ENCODE results near the gene RANBP1.

The RANBP1 gene

DNA sequence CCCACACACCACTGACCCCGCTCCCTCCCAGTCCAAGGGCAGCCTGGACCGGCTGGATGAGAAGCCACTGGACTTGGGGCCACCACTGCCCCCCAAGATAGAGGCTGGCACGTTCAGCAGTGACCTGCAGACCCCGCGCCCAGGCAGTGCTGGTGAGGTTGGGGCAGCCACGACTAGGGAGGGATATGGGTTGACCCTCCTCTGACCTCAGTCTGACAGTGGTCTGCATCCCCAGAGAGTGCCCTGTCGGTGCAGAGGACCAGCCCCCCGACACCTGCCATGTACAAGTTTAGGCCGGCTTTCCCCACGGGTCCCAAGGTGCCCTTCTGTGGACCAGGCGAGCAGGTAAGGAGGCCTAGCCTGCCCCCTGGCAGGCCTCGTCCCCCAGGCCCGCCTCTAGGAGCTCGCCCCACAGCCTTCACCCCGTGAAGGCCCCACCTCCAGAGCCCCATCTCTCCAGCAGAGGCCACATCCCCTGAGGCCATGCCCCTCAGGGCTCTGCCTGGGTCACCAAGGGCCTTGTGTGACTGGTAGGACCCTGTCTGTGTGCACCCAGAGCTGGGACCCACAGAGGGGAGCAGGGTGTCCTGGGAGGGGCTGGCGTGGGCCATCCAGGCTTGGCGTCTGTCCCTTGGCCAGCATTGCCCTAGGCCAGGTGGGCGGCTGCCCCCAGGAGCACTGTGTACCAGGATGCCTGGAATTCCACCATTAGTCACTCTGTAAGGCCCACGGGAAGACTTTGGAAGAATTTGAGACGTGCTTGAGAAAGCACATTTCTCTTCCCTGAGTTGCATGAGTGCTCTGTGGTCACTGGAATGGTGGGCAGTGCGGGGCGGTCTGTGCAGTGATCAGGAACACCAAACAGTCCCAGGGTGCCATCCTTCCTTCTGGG lies 25.5 kb downstream of the RANBP1 start:
- TF ChIP-seq TAF1 (IDR thresholded peaks at IDR 0.05; ENCODE audit: low read depth) = no peak
- TF ChIP-seq, protein P1, sequence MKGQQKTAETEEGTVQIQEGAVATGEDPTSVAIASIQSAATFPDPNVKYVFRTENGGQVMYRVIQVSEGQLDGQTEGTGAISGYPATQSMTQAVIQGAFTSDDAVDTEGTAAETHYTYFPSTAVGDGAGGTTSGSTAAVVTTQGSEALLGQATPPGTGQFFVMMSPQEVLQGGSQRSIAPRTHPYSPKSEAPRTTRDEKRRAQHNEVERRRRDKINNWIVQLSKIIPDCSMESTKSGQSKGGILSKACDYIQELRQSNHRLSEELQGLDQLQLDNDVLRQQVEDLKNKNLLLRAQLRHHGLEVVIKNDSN (IDR thresholded peaks at IDR 0.05) = no peak
- no peak for TF ChIP-seq FOXM1 (IDR thresholded peaks at IDR 0.05; ENCODE audit: borderline replicate concordance, low read depth)
- peak; percentile 40; the same call in 1 of the 2 replicates for TF ChIP-seq TEAD4 (IDR thresholded peaks at IDR 0.05)
- TF ChIP-seq EP300 (IDR thresholded peaks at IDR 0.05; ENCODE audit: borderline replicate concordance) = no peak
- TF ChIP-seq RAD21 (IDR thresholded peaks at IDR 0.05; ENCODE audit: low read depth) = no peak
- TF ChIP-seq TCF12 (IDR thresholded peaks at IDR 0.05; ENCODE audit: low read depth) = no peak

DNA sequence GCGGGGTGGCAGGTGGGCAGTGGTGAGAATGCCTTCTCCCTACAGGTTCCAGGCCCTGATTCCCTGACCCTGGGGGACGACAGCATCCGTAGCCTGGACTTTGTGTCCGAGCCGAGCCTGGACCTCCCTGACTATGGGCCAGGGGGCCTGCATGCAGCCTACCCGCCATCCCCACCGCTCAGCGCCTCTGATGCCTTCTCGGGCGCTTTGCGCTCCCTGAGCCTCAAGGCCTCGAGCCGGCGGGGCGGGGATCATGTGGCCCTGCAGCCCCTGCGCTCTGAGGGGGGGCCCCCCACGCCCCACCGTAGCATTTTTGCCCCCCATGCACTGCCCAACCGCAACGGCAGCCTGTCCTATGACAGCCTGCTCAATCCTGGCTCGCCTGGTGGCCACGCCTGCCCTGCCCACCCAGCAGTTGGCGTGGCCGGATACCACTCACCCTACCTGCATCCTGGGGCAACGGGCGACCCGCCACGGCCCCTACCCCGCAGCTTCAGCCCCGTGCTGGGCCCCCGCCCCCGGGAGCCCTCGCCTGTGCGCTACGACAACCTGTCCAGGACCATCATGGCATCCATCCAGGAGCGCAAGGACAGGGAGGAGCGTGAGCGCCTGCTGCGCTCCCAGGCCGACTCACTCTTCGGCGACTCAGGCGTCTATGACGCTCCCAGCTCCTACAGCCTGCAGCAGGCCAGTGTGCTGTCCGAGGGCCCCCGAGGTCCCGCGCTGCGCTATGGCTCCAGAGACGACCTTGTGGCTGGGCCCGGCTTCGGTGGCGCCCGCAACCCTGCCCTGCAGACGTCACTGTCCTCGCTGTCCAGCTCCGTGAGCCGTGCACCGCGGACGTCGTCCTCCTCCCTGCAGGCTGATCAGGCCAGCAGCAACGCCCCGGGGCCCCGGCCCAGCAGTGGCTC lies 27.1 kb downstream of the RANBP1 start:
- TF ChIP-seq ZBTB7A (IDR thresholded peaks at IDR 0.05; ENCODE audit: low read depth) = no peak

DNA sequence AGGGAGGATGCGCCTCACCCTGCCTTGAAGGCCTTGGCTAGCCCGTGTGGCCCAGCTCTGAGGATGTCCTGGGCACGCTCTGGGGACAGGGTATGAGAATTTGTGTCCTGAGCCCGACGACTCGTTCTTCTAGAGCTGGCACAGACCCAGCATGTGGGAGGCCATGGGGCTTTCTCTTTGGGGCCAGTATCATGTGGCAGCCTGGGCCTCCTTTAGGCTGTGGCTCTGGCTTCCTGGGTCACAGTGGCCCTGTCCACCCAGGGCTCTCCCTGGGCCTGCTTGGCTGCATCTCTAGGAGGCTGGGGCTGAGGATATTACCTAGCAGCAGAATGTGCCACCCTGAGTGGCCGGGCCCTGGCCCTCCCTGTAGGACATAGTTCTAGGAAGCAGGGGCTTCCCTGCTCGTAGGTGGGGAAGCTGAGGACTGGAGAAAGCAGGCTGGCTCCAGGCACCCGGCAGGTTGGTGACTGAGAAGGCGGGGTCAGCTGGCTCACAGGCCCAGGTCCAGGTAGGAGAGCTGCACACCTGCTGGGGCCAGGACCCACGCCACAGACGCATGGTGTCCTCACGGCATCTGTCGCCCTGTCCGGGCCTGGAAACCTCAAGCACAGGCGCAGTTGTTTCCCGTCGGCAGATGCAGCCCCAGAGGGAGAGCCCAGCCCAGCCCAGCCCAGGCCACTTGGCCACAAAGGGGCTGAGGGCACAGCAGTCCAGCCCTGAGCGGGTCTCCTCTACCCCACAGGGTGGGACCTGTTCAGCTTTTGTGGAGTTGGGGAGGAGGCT lies 28.2 kb downstream of the RANBP1 start:
- TF ChIP-seq, protein P1 (IDR thresholded peaks at IDR 0.05) = no peak

DNA sequence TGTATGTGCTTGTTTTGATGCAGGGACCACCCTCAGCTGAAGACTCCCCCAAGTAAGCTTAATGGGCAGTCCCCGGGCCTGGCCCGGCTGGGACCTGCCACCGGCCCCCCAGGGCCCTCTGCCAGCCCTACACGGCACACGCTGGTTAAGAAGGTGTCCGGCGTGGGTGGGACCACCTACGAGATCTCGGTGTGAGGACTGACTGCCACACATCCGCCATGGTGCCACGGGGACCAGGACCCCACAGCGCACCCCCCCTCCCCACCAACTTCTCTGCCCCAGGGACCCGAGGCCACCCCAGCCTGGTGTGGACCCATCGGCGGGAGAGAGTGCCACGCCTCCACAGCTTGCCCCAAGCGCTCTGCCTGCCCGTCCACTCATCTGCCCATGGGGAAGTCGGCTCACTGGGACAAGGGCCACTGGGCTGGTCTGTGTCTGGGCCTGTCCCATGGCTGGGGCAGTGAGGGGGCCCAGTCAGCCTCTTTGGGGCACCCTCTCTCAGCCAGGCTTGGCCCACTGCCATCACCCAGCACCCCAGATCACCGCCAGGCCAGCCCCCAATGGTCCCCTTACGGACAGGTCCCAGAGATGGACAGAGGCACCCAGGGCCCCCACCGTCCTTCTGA lies 29.4 kb downstream of the RANBP1 start:
- no peak for TF ChIP-seq ZBTB7A (IDR thresholded peaks at IDR 0.05; ENCODE audit: low read depth)
- TF ChIP-seq, protein P2, sequence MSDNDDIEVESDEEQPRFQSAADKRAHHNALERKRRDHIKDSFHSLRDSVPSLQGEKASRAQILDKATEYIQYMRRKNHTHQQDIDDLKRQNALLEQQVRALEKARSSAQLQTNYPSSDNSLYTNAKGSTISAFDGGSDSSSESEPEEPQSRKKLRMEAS (IDR thresholded peaks at IDR 0.05) = no peak
- no peak for TF ChIP-seq TAF1 (IDR thresholded peaks at IDR 0.05; ENCODE audit: low read depth)
- no peak for TF ChIP-seq YY1 (IDR thresholded peaks at IDR 0.05; ENCODE audit: low read depth)
- no peak for TF ChIP-seq TCF12 (IDR thresholded peaks at IDR 0.05; ENCODE audit: low read depth)
- TF ChIP-seq CREB1 (IDR thresholded peaks at IDR 0.05; ENCODE audit: low read depth) = no peak
- TF ChIP-seq, protein P3, sequence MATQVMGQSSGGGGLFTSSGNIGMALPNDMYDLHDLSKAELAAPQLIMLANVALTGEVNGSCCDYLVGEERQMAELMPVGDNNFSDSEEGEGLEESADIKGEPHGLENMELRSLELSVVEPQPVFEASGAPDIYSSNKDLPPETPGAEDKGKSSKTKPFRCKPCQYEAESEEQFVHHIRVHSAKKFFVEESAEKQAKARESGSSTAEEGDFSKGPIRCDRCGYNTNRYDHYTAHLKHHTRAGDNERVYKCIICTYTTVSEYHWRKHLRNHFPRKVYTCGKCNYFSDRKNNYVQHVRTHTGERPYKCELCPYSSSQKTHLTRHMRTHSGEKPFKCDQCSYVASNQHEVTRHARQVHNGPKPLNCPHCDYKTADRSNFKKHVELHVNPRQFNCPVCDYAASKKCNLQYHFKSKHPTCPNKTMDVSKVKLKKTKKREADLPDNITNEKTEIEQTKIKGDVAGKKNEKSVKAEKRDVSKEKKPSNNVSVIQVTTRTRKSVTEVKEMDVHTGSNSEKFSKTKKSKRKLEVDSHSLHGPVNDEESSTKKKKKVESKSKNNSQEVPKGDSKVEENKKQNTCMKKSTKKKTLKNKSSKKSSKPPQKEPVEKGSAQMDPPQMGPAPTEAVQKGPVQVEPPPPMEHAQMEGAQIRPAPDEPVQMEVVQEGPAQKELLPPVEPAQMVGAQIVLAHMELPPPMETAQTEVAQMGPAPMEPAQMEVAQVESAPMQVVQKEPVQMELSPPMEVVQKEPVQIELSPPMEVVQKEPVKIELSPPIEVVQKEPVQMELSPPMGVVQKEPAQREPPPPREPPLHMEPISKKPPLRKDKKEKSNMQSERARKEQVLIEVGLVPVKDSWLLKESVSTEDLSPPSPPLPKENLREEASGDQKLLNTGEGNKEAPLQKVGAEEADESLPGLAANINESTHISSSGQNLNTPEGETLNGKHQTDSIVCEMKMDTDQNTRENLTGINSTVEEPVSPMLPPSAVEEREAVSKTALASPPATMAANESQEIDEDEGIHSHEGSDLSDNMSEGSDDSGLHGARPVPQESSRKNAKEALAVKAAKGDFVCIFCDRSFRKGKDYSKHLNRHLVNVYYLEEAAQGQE (IDR thresholded peaks at IDR 0.05; ENCODE audit: low read depth) = no peak
- no peak for TF ChIP-seq EP300 (IDR thresholded peaks at IDR 0.05; ENCODE audit: borderline replicate concordance)
- TF ChIP-seq, protein P1 (IDR thresholded peaks at IDR 0.05) = no peak
- no peak for TF ChIP-seq EGR1 (IDR thresholded peaks at IDR 0.05)
- TF ChIP-seq FOXM1 (IDR thresholded peaks at IDR 0.05; ENCODE audit: borderline replicate concordance, low read depth) = no peak
- TF ChIP-seq CEBPB (IDR thresholded peaks at IDR 0.05) = no peak
- TF ChIP-seq NFIC (IDR thresholded peaks at IDR 0.05) = no peak
- TF ChIP-seq RAD21 (IDR thresholded peaks at IDR 0.05; ENCODE audit: low read depth) = no peak
- TF ChIP-seq TEAD4 (IDR thresholded peaks at IDR 0.05) = no peak

DNA sequence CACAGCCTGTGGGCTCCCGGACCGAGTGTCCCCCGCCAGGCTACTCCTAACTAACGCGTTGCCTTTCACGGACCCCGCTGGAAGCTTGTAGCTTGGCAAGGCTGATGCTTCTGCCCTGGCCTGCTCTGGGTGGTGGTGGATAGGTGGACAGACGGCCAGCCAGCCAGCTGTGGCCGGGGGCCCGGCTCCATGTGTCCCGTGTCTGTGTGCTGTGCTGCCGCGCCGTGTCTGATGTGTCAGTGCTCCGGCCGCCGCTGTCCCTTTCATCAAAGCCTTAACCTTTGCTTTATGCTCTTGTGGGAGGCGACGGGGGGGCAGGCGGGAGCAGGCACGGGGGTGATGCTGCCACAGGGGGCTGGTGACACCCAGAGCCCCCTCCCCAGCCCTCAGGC lies 29.9 kb downstream of the RANBP1 start:
- TF ChIP-seq EP300 (IDR thresholded peaks at IDR 0.05; ENCODE audit: borderline replicate concordance) (no peak), TCF12 (IDR thresholded peaks at IDR 0.05; ENCODE audit: low read depth) (no peak), EGR1 (IDR thresholded peaks at IDR 0.05) (no peak), CREB1 (IDR thresholded peaks at IDR 0.05; ENCODE audit: low read depth) (no peak), YY1 (IDR thresholded peaks at IDR 0.05; ENCODE audit: low read depth) (no peak), FOXM1 (IDR thresholded peaks at IDR 0.05; ENCODE audit: borderline replicate concordance, low read depth) (no peak), ZBTB7A (IDR thresholded peaks at IDR 0.05; ENCODE audit: low read depth) (no peak), TEAD4 (IDR thresholded peaks at IDR 0.05) (no peak)
- TF ChIP-seq, protein P1 (IDR thresholded peaks at IDR 0.05) = no peak
- TF ChIP-seq, protein P2 (IDR thresholded peaks at IDR 0.05) = no peak
